K562 (cell line): ENCODE results near the gene TRMT2A. TPM values are rescaled to one million over a fixed set of nuclear protein-coding genes. Genes with fewer than 3 reads are reported as not detected.

Experiments used
- BRD4 ChIP-seq: fragments of 200-600 bp; sonication (generic); IDR thresholded peaks from 2 replicates; pipeline ENCODE4 v1.6.1; 2017; ENCODE audit warnings: inconsistent platforms
- C11orf30 ChIP-seq: fragments of 450-650 bp; IDR thresholded peaks from 2 replicates; pipeline ENCODE4 v1.6.1; 2016; ENCODE audit warnings: low read depth, mild to moderate bottlenecking
- FUS ChIP-seq: fragments of 200-400 bp; formaldehyde crosslinking; optimal IDR thresholded peaks from 2 replicates; pipeline ENCODE3; 2017; ENCODE audit warnings: low read depth, low read length
- HCFC1 ChIP-seq: IDR thresholded peaks from 2 replicates; pipeline ENCODE4 v1.6.1; 2012; ENCODE audit warnings: low read depth, low read length, improper control_type of control experiment
- LCOR ChIP-seq: sonication (generic); formaldehyde crosslinking; IDR thresholded peaks from 2 replicates; pipeline ENCODE4 v1.8.0; 2022; ENCODE audit warnings: mild to moderate bottlenecking, missing genetic modification reagents
- NFIX ChIP-seq: fragments of 250-450 bp; sonication (Bioruptor Pico); IDR thresholded peaks from 2 replicates; pipeline ENCODE4 v1.4.0; 2020; ENCODE audit warnings: low read depth, mild to moderate bottlenecking, moderate library complexity
- OTX1 ChIP-seq: fragments of 450-650 bp; formaldehyde crosslinking; IDR thresholded peaks from 2 replicates; pipeline ENCODE4 v1.4.0; 2022; ENCODE audit warnings: mild to moderate bottlenecking
- PHTF2 ChIP-seq: fragments of 250-450 bp; sonication (Bioruptor Pico); IDR thresholded peaks from 2 replicates; pipeline ENCODE4 v1.5.0; 2021; ENCODE audit warnings: mild to moderate bottlenecking
- PRPF4 ChIP-seq: fragments of 200-400 bp; formaldehyde crosslinking; IDR thresholded peaks from one replicate; pipeline ENCODE4 v1.6.1; 2017; ENCODE audit warnings: low read length, low read depth, mild to moderate bottlenecking; ENCODE audit not compliant: insufficient read depth, poor library complexity, severe bottlenecking
- RAD21 ChIP-seq, 2 experiments: fragments of 250-450 bp in 1 of 2; fragments of 450-650 bp in 1 of 2; sonication (Bioruptor Pico) in 1 of 2; formaldehyde crosslinking in 1 of 2; IDR thresholded peaks in 1 of 2; conservative IDR thresholded peaks in 1 of 2; 2 replicates each; pipeline versions ENCODE4 v1.4.0 to v1.8.0; 2020 to 2022; ENCODE audit warnings: mild to moderate bottlenecking in 2 of 2, moderate library complexity in 1 of 2
- RCOR1 ChIP-seq, 2 experiments: IDR thresholded peaks; 2 replicates each; pipeline ENCODE4 v1.6.1; 2012; ENCODE audit warnings: low read depth in 2 of 2, low read length in 2 of 2, borderline replicate concordance in 1 of 2, improper control_type of control experiment in 1 of 2
- SMARCC2 ChIP-seq: fragments of 450-650 bp; IDR thresholded peaks from 2 replicates; pipeline ENCODE4 v1.6.1; 2017; ENCODE audit warnings: antibody characterized with exemption, moderate library complexity, mild to moderate bottlenecking, low read depth
- SRSF3 ChIP-seq: fragments of 200-400 bp; formaldehyde crosslinking; IDR thresholded peaks from 2 replicates; pipeline ENCODE4 v1.6.1; 2016; ENCODE audit warnings: mild to moderate bottlenecking, low read length, moderate library complexity; ENCODE audit not compliant: insufficient read depth
- STAG1 ChIP-seq: sonication (generic); formaldehyde crosslinking; IDR thresholded peaks from 2 replicates; pipeline ENCODE4 v1.5.0; 2020; ENCODE audit warnings: missing genetic modification reagents, borderline replicate concordance
- TAF7 ChIP-seq: fragments of 450-650 bp; IDR thresholded peaks from 2 replicates; pipeline ENCODE4 v1.6.1; 2016; ENCODE audit warnings: missing genetic modification characterization, missing compliant biosample characterization
- TAF9B ChIP-seq: fragments of 450-650 bp; IDR thresholded peaks from 2 replicates; pipeline ENCODE4 v1.6.1; 2018; ENCODE audit warnings: mild to moderate bottlenecking; ENCODE audit not compliant: partially characterized antibody
- TCF7L2 ChIP-seq: fragments of 150-350 bp; IDR thresholded peaks from 2 replicates; pipeline ENCODE4 v1.6.1; 2016; ENCODE audit warnings: low read depth, mild to moderate bottlenecking, low read length, moderate library complexity
- ZBED1 ChIP-seq: IDR thresholded peaks from 2 replicates; pipeline ENCODE4 v1.6.1; 2014
- ZNF121 ChIP-seq: sonication (generic); formaldehyde crosslinking; conservative IDR thresholded peaks from 2 replicates; pipeline ENCODE4 v1.8.0; 2022; ENCODE audit warnings: missing genetic modification reagents
- ZNF274 ChIP-seq: IDR thresholded peaks from 2 replicates; pipeline ENCODE4 v1.6.1; 2011; ENCODE audit warnings: low read depth, mild to moderate bottlenecking, low read length, moderate library complexity, borderline replicate concordance
- ZNF280A ChIP-seq: fragments of 450-650 bp; IDR thresholded peaks from 2 replicates; pipeline ENCODE4 v1.6.1; 2018; ENCODE audit warnings: mild to moderate bottlenecking, low read depth; ENCODE audit not compliant: partially characterized antibody
- ZNF384 ChIP-seq: IDR thresholded peaks from 2 replicates; pipeline ENCODE4 v1.6.1; 2012; ENCODE audit warnings: low read depth, low read length, improper control_type of control experiment
- ZNF398 ChIP-seq: fragments of 250-450 bp; sonication (Bioruptor Pico); IDR thresholded peaks from 2 replicates; pipeline ENCODE4 v1.8.0; 2021; ENCODE audit warnings: moderate library complexity, mild to moderate bottlenecking, inconsistent platforms
- ZNF449 ChIP-seq: fragments of 250-450 bp; sonication (Bioruptor Pico); IDR thresholded peaks from 2 replicates; pipeline ENCODE4 v1.8.0; 2022; ENCODE audit warnings: moderate library complexity, mild to moderate bottlenecking, inconsistent platforms
- ZNF785 ChIP-seq: fragments of 250-450 bp; sonication (Bioruptor Pico); IDR thresholded peaks from 2 replicates; pipeline ENCODE4 v1.4.0; 2020; ENCODE audit warnings: mild to moderate bottlenecking
- polyA plus RNA-seq, 8 experiments: library from polyadenylated mRNA; depleted of rRNA in 4 of 8; stranded (reverse) in 5 of 8; unstranded in 3 of 8; fragments of >200 nt; fragmentation: Nextera tagmentation in 2 of 8; fragmentation: Illumina TruSeq in 1 of 8; extraction: Ambion mirVana in 2 of 8; extraction: Trizol in 1 of 8; gene quantifications; 2 replicates each; pipeline versions ENCODE4 v1.2.1 to v1.2.3, GENCODE V29; 2011 to 2014; ENCODE audit warnings: inconsistent platforms in 1 of 8, missing spikeins in 1 of 8
- total RNA-seq, 7 experiments: library from RNA; depleted of rRNA in 6 of 7; stranded (reverse); fragments of >200 nt in 6 of 7; fragmentation: Illumina TruSeq in 2 of 7; extraction: Trizol in 2 of 7; gene quantifications; 2 replicates each; pipeline versions ENCODE4 v1.2.1 to v1.2.3, GENCODE V29; 2011 to 2021; ENCODE audit warnings: low replicate concordance in 1 of 7
- TF ChIP-seq, protein P1 (sequence below): fragments of 250-450 bp; sonication (Bioruptor Pico); IDR thresholded peaks from 2 replicates; pipeline ENCODE4 v1.8.0; 2022; ENCODE audit warnings: moderate library complexity, mild to moderate bottlenecking, inconsistent platforms

The TRMT2A gene
- total and polyA plus RNA-seq, 9 of the 15 experiments (the other 6 are each of a cell fraction or from before 2014, with no cell fraction given) = 1.6 to 265 (median 140) TPM

DNA sequence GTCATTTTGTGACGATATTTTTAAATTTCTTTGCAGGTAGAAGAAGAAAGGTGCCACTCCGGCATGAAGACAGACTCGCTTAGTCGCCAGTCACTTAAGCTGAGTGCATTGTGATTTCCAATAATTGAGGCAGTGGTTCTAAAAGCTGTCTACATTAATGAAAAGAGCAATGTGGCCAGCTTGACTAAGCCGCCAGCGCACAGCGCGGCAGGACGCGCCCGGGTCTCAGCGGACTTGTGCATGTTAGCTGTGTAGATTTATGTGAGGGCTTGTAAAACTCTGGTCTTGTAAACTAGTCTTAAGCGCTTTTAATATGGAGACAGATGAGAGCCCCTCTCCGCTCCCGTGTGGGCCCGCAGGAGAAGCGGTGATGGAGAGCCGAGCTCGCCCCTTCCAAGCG, 31.4 kb downstream of the TRMT2A start (continued):
- TF ChIP-seq BRD4 (no peak), C11orf30 (no peak), SRSF3 (0 out of 2 replicates have a peak, but pooled peaks have one; percentile 68), ZNF274 (no peak), RAD21 (CRISPR knock-in tag; conservative IDR thresholded peaks at IDR 0.05 in 1 of 2, IDR thresholded peaks at IDR 0.05 in 1 of 2) (0 out of 4 replicates have a peak, but pooled peaks of 1 of the 2 experiments have one; percentile 3), NFIX (no peak), ZNF121 (CRISPR knock-in tag) (no peak), PRPF4 (no peak), TCF7L2 (no peak), STAG1 (CRISPR knock-in tag) (no peak), OTX1 (CRISPR knock-in tag) (no peak), LCOR (CRISPR knock-in tag) (no peak), HCFC1 (0 out of 2 replicates have a peak, but pooled peaks have one; percentile 6), PHTF2 (CRISPR knock-in tag) (no peak), SMARCC2 (no peak), ZNF384 (no peak), TAF7 (tag) (no peak), ZNF449 (0 out of 2 replicates have a peak, but pooled peaks have one; percentile 2), TAF9B (no peak), ZNF280A (no peak), ZNF398 (CRISPR knock-in tag) (no peak), FUS (no peak), RCOR1 (IDR thresholded peaks at IDR 0.05; ENCODE audit: borderline replicate concordance in 1 of 2, low read depth in 2 of 2, low read length in 2 of 2) (no peak), ZBED1 (no peak), ZNF785 (CRISPR knock-in tag) (no peak)
- TF ChIP-seq, protein P1, sequence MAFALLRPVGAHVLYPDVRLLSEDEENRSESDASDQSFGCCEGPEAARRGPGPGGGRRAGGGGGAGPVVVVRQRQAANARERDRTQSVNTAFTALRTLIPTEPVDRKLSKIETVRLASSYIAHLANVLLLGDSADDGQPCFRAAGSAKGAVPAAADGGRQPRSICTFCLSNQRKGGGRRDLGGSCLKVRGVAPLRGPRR (CRISPR knock-in tag) = peak; percentile 12; the same call in 1 of the 2 replicates
